AG08395 (cell line): ENCODE results near the gene DVL2.

Experiments used
- DNase-seq: peaks from one replicate; pipeline ENCODE4 v3.0.0; 2012; ENCODE audit warnings: mixed read lengths, low spot score

DVL2 gene

DNA sequence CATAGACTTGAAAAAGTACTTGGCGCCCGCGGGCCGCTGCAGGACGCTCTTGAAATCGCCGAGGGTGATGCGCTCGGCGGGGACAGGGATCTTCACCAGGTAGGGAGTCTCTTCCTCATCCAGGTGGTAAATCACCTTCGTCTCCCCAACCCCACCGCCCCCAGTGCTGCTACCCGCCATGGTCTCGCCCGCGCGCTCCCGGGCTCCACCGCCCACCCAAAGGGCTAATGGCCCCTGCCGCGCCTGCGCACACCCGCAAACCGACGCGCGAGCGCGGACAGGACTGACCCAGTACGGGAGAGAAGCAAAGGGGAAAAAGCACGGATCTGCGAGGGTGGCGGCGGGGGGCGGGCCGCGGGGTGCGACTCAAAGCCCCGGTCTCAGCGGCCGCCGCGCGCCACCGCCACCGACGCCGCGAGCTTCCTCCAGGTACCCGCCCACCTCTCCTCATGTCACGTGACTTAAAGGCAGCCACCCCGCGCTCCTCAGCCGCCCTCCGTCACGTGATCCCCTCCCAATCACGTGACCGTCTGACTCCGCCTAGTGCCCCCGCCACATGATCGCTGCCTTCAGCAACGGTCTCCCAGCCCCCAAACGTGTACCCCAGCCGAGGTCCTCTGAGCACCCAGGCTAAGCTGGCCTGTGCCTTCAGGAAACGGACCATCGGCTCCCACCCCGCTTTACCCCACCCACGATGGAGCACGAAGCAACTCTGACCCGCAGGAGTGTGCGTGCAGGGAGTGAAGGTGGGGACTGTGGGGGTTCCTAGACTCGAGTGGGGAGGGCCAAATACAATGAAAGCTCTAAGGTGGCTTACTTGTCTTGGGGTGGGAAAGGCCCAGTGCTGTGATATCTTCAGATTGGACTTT, at the start of gene DVL2:
Gene DVL2, minus strand, starts transcription at position 435 of the 869 bp plus-strand sequence. Its CDS starts 255 bp downstream, at position 180.
- peak; percentile 96 for DNase-seq

GRCh38 chr17:7283471-7284216, 49.3 kb upstream of the DVL2 start:
- no peak for DNase-seq

DNA sequence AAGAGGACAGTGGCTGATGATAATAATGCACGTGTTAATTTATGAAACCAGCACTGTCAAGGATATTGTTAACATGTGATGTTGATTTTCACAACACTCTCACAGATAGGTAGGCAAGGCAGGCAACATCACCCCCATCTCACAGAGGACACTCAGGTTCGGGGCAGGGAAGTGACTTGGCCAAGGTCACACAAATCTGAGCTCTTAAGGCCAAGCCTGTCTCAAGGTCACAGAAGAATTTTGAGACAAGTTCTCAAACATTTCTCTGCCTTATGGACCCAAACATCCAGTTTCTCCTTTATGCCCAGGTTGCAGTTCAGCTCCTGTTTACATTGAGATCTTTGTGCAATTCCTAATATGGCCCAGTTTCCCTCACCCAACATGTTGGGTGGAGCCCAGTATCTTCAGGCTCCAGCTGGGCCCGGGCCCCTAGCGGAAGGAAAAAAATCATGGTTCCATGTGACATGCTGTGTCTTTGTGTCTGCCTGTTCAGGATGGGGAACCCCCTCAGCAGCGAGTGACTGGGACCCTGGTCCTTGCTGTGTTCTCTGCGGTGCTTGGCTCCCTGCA, 48.5 kb upstream of the DVL2 start:
- DNase-seq = no peak

DNA sequence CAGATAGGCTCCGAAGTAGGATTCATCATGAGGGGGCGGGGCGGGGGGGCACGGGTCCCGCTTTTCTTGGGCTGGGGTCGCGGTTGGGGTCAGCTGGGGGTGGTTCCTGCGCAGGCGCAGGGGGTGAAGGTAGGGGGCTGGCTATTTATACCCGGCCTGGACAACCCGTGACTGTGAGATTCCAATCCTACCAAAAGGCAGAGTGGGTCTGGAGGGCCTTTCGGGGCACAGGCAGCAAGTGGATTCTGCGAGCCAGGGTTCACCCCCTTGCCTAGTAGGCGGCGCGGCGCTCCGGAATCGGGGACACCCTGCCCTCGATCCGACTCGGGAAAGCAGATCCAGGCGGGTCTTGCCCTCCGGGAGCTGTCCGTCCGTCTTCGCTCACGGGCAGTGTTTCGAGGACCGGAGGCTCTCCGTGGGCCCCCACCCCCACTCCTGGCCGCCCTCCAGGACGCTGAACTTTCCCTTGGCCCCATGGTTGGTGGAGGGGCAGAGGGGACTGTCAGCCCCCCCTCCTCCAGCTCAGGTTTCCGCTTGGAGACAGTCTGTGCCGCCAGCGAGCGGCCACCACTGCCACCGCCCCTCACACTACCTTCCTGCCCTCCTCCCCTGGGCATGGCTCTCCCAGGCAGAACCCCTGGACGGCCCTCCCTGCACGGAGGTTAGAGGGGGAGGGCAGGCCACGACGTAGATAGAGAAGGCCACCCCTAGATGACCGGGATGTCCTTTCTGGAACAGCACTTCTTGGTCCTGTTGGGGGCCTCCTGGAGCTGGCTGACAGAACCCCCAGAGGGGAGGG, 47.8 kb upstream of the DVL2 start:
- no peak for DNase-seq

DNA sequence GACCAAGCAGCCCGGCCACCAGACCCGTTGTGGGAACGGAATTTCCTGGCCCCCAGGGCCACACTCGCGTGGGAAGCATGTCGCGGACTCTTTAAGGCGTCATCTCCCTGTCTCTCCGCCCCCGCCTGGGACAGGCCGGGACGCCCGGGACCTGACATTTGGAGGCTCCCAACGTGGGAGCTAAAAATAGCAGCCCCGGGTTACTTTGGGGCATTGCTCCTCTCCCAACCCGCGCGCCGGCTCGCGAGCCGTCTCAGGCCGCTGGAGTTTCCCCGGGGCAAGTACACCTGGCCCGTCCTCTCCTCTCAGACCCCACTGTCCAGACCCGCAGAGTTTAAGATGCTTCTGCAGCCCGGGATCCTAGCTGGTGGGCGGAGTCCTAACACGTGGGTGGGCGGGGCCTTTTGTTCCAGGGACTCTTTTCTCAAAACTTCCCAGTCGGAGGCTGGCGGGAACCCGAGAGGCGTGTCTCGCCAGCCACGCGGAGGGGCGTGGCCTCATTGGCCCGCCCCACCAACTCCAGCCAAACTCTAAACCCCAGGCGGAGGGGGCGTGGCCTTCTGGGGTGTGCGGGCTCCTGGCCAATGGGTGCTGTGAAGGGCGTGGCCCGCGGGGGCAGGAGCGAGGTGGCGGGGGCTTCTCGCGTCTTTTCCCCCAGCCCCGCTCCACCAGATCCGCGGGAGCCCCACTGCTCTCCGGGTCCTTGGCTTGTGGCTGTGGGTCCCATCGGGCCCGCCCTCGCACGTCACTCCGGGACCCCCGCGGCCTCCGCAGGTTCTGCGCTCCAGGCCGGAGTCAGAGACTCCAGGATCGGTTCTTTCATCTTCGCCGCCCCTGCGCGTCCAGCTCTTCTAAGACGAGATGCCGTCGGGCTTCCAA, 47.0 kb upstream of the DVL2 start, which contains the start of gene SLC2A4:
Gene SLC2A4, plus strand, starts transcription at position 645 of the 879 bp plus-strand sequence. Its CDS starts 217 bp downstream, at position 862.
- peak; percentile 98 for DNase-seq

- peak; percentile 92 for DNase-seq
These were observed 46.3 kb upstream of the DVL2 start for GRCh38 chr17:7280519-7281073.

DNA sequence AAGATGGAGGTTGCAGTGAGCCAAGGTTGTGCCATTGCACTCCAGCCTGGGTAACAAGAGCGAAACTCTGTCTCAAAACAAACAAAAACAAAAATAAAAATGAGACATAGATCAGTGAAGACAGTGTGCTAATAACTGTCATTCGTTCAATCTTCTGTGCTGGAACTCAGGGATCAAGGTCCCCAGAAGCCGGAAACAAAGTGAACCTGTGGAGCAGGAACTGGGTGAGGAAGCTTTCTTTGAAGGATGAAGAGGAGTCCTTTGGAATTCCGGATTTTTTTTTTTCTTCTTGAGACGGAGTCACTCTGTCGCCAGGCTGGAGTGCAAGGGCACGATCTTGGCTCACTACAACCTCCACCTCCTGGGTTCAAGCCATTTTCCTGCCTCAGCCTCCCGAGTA, 45.1 kb upstream of the DVL2 start:
- DNase-seq = no peak

GRCh38 chr17:7266784-7267183, 32.5 kb upstream of the DVL2 start:
- no peak for DNase-seq

DNA sequence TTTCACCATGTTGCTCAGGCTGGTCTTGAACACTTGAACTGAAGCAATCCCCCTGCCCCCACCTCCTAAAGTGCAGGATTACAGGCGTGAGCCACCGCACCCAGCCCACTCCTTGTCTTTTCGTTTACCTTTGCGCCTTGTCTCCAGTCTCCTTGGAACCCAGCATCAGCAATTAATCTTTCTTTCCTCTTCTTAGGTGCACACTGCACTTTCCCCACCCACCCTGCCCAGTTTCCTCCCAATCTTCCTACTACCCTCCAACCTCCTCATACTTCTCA, 29.4 kb upstream of the DVL2 start:
- no peak for DNase-seq

DNA sequence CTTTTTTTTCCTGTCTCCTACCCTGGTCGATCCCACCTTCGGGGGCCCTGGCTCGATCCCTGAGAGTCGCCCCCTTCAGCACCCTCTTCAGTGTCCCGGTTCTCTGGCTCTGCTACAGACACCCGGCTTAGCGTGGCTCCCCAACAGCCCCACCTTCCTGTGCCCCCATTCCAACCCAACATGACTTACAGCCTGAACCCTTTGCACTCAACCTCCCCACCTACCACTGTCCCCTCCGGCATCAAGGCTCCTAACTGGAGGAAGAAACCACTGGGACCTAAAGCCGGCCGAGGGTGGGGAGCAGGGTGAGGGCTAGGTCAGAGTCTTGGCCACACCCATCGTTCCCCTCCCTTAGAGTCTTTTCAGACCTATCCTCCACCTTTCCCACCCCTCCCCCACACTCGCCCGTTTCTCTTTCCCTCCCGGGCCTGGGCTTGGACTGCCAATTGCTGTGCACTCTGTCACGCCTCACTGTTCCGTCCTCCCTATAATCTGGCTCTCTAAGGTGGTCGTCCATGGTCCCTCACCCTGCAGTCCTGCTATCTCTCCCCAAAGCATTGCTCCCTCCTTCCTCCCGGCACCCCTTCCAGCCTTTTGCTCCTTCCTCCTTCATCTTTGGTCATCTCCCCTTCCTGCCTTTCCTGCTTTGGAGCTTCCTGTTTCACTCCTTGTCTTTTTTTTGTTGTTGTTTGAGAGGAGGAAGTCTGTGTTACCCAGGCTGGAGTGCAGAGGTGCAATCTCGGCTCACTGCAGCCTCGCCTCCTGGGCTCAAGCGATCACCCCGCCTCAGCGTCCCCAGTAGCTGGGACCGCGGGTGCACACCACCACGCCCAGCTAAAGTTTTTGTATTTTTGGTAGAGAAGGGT, 28.9 kb upstream of the DVL2 start:
- no peak for DNase-seq

DNA sequence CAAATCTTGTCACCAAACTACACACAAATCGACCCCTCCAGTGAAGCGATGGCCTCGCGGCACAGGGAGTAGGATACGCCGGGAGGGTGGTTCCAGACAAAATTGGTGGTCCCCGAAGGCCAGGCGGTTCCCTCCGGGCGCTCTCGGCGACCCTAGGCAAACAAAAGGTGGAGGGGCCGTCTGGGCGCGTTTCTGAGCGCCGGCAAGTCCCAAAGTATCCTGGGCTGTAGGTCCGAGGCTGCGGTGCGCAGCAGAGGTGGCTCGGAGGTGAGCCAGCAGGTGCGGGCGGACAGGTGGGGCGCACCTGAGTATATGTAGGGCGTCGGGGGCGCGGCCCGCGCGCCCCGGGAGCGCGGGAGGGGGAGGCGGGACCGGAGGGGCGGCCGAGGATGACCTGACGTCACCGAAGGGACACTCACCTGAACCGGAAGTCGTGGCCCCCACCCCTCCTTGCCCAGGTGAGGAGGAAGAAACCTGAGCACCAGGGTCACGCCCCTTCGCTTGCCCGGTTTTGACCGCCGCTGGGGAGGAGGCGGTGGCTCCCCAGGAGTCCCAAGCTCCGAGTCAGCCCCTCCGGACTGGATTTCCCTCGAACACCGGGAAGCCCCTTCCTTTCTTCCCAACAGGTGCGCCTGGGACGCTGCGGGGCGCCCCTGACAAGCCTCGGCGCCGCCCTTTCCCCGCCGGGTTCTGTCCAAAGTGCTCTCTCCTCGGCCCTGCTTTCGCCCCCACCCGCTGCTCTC, 28.0 kb upstream of the DVL2 start, which contains the start of gene CLDN7:
Gene CLDN7, minus strand, starts transcription at position 287 of the 743 bp plus-strand sequence. CDS start 435 bp downstream, outside the sequence.
- DNase-seq = no peak

DNA sequence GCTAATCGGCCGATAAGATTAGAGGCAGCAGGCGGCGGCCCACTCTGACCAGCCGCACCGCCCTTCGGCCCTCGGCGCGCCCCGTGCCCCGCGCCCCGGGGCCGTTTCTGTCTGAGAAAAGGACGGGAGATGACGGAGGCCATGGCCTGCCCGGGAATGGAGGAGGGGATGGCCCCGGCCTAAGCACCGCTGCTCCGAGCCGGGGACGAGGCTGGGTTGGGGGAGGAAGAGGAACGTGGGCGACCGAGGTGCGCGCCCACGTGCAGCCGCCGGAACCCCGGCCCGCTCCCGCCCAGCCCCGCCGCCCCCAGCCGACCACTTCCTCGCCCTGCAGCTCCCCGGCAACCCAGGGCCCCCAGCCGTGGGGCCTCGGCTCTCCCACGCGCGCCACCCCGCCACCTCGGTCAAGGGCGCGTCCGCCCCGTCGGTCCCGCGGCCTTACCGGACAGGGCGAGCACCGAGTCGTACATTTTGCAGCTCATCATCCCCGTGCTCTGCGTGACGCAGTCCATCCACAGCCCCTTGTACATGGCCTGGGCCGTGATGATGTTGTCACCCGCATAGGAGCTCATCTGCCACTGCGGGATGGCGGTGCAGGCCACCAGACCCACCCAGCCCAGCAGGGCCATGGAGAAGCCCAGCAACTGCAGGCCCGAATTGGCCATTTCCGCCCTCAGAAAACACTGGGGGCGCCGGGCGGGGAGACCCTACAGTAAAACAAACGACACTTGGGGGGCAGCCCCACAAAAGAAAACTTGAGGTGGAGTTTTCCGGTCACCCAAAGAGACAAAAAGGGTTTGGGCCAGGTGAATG, 27.3 kb upstream of the DVL2 start:
- no peak for DNase-seq

DNA sequence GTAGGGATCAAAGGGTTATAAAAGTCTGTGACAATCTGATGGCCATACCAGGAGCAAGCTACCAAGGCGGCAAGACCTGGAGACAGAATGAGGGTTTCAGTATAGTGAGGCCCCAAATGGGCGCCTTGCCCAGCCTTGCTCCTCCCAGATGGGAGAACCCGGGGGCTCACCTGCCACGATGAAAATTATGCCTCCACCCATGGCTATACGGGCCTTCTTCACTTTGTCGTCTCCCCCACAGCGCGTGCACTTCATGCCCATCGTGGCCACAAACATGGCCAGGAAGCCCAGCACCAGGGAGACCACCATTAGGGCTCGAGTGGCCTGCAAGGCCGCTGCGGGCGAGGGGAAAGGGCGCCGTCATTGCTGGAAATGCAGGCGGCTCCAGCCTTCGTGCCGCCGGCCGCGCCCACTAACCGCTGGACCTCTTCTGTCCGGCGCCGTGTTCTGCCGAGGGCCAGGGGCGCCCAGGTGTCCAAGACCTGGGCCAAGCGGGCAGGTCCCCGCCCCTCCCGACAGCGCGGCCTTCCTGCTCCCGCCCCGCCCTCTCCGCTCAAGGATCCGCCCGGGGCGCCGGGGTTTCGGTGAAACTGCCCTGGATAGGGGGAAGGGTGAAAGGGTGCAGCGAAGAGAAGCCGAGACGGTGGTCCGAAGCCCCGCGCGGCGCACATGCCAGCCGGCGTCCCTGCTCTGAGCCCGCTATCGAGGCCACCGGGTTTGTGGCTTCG, 26.5 kb upstream of the DVL2 start:
- peak; percentile 41 for DNase-seq

GRCh38 chr17:7260151-7260550, 25.8 kb upstream of the DVL2 start:
- no peak for DNase-seq

- DNase-seq = no peak
These were observed 25.2 kb upstream of the DVL2 start for GRCh38 chr17:7259555-7259889.

DNA sequence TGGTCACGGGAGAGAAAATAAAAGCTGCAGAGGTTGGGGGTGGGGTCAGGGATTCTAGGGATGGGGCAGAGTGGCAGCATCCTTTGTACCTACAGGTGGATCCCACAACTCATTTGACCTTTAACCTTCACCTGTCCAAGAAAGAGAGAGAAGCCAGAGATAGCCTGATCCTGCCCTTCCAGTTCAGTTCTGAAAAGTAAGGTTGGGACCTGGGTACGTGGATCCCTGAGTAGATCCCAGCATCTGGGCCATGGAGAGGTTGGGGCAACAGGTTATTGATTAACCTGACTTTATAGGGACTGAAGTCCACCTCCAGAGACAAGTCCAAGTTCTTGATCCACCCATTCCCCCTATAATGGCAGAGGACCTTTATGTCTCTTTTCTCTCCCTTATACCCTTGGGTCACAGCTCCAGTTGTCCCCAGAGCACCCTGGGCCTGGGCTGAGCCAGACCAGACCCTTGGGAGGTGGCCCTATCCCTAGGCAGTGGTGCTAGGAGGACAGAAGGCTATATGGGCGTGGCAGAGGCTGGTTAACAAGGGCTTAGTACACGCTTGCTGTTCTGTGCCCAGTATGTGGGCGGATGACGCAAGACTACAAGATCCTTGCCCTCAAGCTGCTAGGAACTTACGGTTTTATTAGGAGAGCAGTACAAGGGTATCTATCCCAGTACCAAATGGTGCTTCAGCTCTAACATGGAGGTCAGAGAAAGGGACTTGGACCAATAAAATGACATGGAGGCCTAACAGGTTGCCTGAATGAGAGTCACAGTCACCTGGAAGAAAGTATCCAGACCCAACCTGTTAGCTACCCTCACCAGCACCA, 24.6 kb upstream of the DVL2 start:
- no peak for DNase-seq
